Hepatocyte (in vitro differentiated cells): ENCODE data around the gene GSC2. TPM values are rescaled to one million over a fixed set of nuclear protein-coding genes. Genes with fewer than 3 reads are reported as not detected.

ENCODE experiments used
- DNase-seq: peaks from one replicate; pipeline ENCODE4 v3.0.0-alpha.2; 2016; ENCODE audit warnings: low spot score
- H2AFZ ChIP-seq: fragments of 200-600 bp; sonication (generic); 2 replicates; pipeline ENCODE4 v1.6.0; 2016; ENCODE audit warnings: antibody characterized with exemption, mild to moderate bottlenecking
- H3K27ac ChIP-seq: fragments of 200-600 bp; sonication (generic); 2 replicates; pipeline ENCODE4 v1.5.1; 2016; ENCODE audit warnings: mild to moderate bottlenecking
- H3K27me3 ChIP-seq: fragments of 200-600 bp; sonication (generic); 2 replicates; pipeline ENCODE4 v1.6.1; 2016
- H3K36me3 ChIP-seq: fragments of 200-600 bp; sonication (generic); replicated peaks from 2 replicates; pipeline ENCODE4 v1.5.1; 2016; ENCODE audit warnings: low read depth; ENCODE audit not compliant: insufficient read depth
- H3K4me1 ChIP-seq: fragments of 200-600 bp; sonication (generic); 2 replicates; pipeline ENCODE4 v1.5.1; 2016; ENCODE audit warnings: mild to moderate bottlenecking, moderate library complexity; ENCODE audit not compliant: insufficient read depth
- H3K4me2 ChIP-seq: fragments of 200-600 bp; sonication (generic); 2 replicates; pipeline ENCODE4 v1.6.0; 2016
- H3K4me3 ChIP-seq: fragments of 200-600 bp; sonication (generic); 2 replicates; pipeline ENCODE4 v1.5.1; 2016; ENCODE audit warnings: mild to moderate bottlenecking
- H3K79me2 ChIP-seq: fragments of 200-600 bp; sonication (generic); 2 replicates; pipeline ENCODE4 v1.6.0; 2017; ENCODE audit warnings: mild to moderate bottlenecking
- H3K9me2 ChIP-seq: fragments of 200-600 bp; sonication (generic); replicated peaks from 2 replicates; pipeline ENCODE4 v1.6.0; 2017; ENCODE audit warnings: mild to moderate bottlenecking; ENCODE audit not compliant: insufficient read depth
- H3K9me3 ChIP-seq: fragments of 200-600 bp; sonication (generic); 2 replicates; pipeline ENCODE4 v1.5.1; 2016; ENCODE audit warnings: low read depth, mild to moderate bottlenecking
- H4K20me1 ChIP-seq: fragments of 200-600 bp; sonication (generic); 2 replicates; pipeline ENCODE4 v1.6.0; 2016; ENCODE audit warnings: mild to moderate bottlenecking; ENCODE audit not compliant: insufficient read depth, poor library complexity, severe bottlenecking
- EZH2 ChIP-seq: fragments of 200-600 bp; sonication (generic); IDR thresholded peaks from 2 replicates; pipeline ENCODE4 v1.6.1; 2016; ENCODE audit warnings: antibody characterized with exemption, mild to moderate bottlenecking, borderline replicate concordance
- EZH2phosphoT487 ChIP-seq: fragments of 200-600 bp; sonication (generic); IDR thresholded peaks from one replicate; pipeline ENCODE4 v1.6.1; 2018; ENCODE audit warnings: antibody characterized with exemption, mild to moderate bottlenecking, low read depth, moderate library complexity; ENCODE audit not compliant: unreplicated experiment, severe bottlenecking
- WGBS: methylation state at CpG from one replicate; pipeline ENCODE4 v1.1.6; 2016; ENCODE audit warnings: low lambda C conversion rate; ENCODE audit errors: missing lambda C conversion rate; 5-methylcytosine and 5-hydroxymethylcytosine counted together
- polyA plus RNA-seq: library from polyadenylated mRNA; unstranded; fragments of >200 nt; fragmentation: Nextera tagmentation; extraction: Ambion mirVana; gene quantifications from 2 replicates; pipeline ENCODE4 v1.2.1, GENCODE V29; 2016
- total RNA-seq: library from RNA; depleted of rRNA; stranded (reverse); fragments of >200 nt; gene quantifications from 2 replicates; pipeline ENCODE4 v1.2.3, GENCODE V29; 2014
- TF ChIP-seq, protein P1 (sequence below): fragments of 200-600 bp; sonication (generic); IDR thresholded peaks from 2 replicates; pipeline ENCODE4 v1.5.1; 2016; ENCODE audit warnings: antibody characterized with exemption, mild to moderate bottlenecking; ENCODE audit not compliant: poor library complexity

Gene GSC2
- total and polyA plus RNA-seq, 2 experiments from 2014 or later = not detected

GRCh38 chr22:19139001-19139356 is 11.1 kb downstream of the GSC2 start:
- Histone ChIP-seq H3K36me3 (no peaks in the 10 kb centered on the region), H3K9me3 (no peaks in the 10 kb centered on the region), H3K9me2 (no peaks in the 10 kb centered on the region), H3K4me1 (no peaks in the 10 kb centered on the region), H3K4me3 (no peak overlapping the region), H3K27ac (no peak overlapping the region), H4K20me1 (no peaks in the 10 kb centered on the region), H2AFZ (no peak overlapping the region), H3K79me2 (peaks cover 10% of the 10 kb centered on the region), H3K27me3 (no peaks in the 10 kb centered on the region), H3K4me2 (no peak overlapping the region)
- WGBS = 97% methylated on average over 9 of the region's 9 CpGs
- no peak for DNase-seq
- TF ChIP-seq EZH2phosphoT487 (no peak), EZH2 (no peak)
- TF ChIP-seq, protein P1, sequence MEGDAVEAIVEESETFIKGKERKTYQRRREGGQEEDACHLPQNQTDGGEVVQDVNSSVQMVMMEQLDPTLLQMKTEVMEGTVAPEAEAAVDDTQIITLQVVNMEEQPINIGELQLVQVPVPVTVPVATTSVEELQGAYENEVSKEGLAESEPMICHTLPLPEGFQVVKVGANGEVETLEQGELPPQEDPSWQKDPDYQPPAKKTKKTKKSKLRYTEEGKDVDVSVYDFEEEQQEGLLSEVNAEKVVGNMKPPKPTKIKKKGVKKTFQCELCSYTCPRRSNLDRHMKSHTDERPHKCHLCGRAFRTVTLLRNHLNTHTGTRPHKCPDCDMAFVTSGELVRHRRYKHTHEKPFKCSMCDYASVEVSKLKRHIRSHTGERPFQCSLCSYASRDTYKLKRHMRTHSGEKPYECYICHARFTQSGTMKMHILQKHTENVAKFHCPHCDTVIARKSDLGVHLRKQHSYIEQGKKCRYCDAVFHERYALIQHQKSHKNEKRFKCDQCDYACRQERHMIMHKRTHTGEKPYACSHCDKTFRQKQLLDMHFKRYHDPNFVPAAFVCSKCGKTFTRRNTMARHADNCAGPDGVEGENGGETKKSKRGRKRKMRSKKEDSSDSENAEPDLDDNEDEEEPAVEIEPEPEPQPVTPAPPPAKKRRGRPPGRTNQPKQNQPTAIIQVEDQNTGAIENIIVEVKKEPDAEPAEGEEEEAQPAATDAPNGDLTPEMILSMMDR = no peak

DNA sequence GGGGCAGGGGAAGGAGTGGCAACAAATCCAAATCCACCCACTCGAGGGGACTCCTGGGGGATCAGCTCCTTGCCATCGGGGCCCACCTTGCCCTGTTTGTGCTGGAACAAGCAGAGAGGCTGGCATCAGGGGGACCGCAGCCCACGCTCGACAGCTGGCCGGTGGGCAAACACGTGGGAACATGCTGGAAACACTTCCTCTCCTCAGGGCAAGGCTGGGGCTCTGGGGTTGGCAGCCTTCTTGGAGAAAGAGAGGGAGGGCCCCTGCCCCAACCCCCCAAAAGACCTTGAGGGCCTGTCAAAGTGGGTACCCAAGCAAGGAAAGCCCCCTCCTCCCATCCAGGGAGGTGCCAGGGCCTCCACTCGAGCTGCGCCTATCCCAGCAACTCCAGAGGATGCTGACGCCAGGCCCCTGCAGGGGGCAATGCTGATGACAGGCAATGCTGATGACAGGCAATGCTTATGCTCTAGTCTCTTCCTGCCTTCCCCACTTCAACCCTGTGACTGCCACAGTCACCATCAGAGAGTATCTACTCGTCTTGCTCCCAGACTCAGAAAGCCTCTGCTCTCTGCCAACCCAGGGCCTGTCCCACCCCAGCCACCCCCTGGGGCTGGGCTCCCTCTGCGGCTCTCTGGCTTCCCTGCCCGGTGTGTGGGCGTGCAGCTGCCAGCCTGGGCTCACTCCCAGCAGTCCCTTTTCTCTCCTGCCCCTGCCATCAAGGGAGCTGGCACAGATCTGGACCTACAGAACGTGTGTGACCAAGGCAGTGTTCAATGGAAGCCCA is 11.7 kb downstream of the GSC2 start:
- Histone ChIP-seq H3K36me3 (no peaks in the 10 kb centered on the region), H3K27ac (no peak overlapping the region), H3K27me3 (no peaks in the 10 kb centered on the region), H2AFZ (no peak overlapping the region), H3K9me2 (no peaks in the 10 kb centered on the region), H3K4me1 (no peaks in the 10 kb centered on the region), H4K20me1 (no peaks in the 10 kb centered on the region), H3K4me2 (no peak overlapping the region), H3K9me3 (no peaks in the 10 kb centered on the region), H3K4me3 (no peak overlapping the region), H3K79me2 (peaks cover 4% of the 10 kb centered on the region)
- WGBS = 96% methylated on average over 15 of the region's 15 CpGs
- TF ChIP-seq EZH2 (no peak), EZH2phosphoT487 (no peak)
- TF ChIP-seq, protein P1 = no peak
- DNase-seq = no peak

- DNase-seq = no peak
- Histone ChIP-seq H3K27me3 (no peaks in the 10 kb centered on the region), H3K4me3 (no peak overlapping the region), H3K27ac (no peak overlapping the region), H4K20me1 (no peaks in the 10 kb centered on the region), H3K4me2 (no peak overlapping the region), H3K36me3 (no peaks in the 10 kb centered on the region), H3K9me2 (no peaks in the 10 kb centered on the region), H3K9me3 (no peaks in the 10 kb centered on the region), H3K4me1 (no peaks in the 10 kb centered on the region), H2AFZ (no peak overlapping the region), H3K79me2 (no peaks in the 10 kb centered on the region)
- WGBS = 96% methylated on average over 10 of the region's 11 CpGs
- TF ChIP-seq, protein P1 = no peak
- no peak for TF ChIP-seq EZH2phosphoT487
- no peak for TF ChIP-seq EZH2
Observed at GRCh38 chr22:19137384-19138216, 12.5 kb downstream of the GSC2 start.
